SJSA1 (cell line): ENCODE data around the gene APBB2. TPM values are rescaled to one million over a fixed set of nuclear protein-coding genes. Genes with fewer than 3 reads are reported as not detected.

Experiments
- DNase-seq, 2 experiments: peaks; one replicate each; pipeline ENCODE4 v3.0.0-alpha.2; 2015 to 2020; ENCODE audit warnings: low spot score in 2 of 2, low read depth in 1 of 2
- H3K27ac ChIP-seq: fragments of 250-450 bp; sonication (Bioruptor Pico); 2 replicates; pipeline ENCODE4 v1.5.1; 2020; ENCODE audit warnings: mild to moderate bottlenecking, moderate library complexity
- H3K27me3 ChIP-seq: fragments of 250-450 bp; sonication (Bioruptor Pico); replicated peaks from 2 replicates; pipeline ENCODE4 v1.5.1; 2020; ENCODE audit warnings: mild to moderate bottlenecking, moderate library complexity
- H3K36me3 ChIP-seq: fragments of 250-450 bp; sonication (Bioruptor Pico); 2 replicates; pipeline ENCODE4 v1.5.1; 2020; ENCODE audit warnings: mild to moderate bottlenecking
- H3K4me1 ChIP-seq: fragments of 250-450 bp; sonication (Bioruptor Pico); replicated peaks from 2 replicates; pipeline ENCODE4 v1.6.1; 2021; ENCODE audit warnings: mild to moderate bottlenecking
- H3K4me3 ChIP-seq: fragments of 250-450 bp; sonication (Bioruptor Pico); 2 replicates; pipeline ENCODE4 v1.5.1; 2020; ENCODE audit warnings: mild to moderate bottlenecking
- H3K9me3 ChIP-seq: fragments of 250-450 bp; sonication (Bioruptor Pico); replicated peaks from 2 replicates; pipeline ENCODE4 v1.5.1; 2020; ENCODE audit warnings: mild to moderate bottlenecking
- total RNA-seq: library from RNA; depleted of rRNA; stranded (reverse); fragments of >200 nt; shearing (Covaris generic); gene quantifications from 2 replicates; pipeline ENCODE4 v1.2.3, GENCODE V29; 2014; rRNA removed

APBB2 gene
- total RNA-seq = 12.9 and 13.1 TPM in 2 replicates

GRCh38 chr4:41214136-41214824 lies at the start of gene APBB2:
TSS of gene APBB2 (minus strand) at chr4:41214542. CDS start at chr4:41033254, 181,288 bp downstream.
- Histone ChIP-seq H3K9me3 (no peaks in the 10 kb centered on the region), H3K4me1 (peaks cover 12% of the 10 kb centered on the region), H3K27ac (peak within 1 kb of the TSS; percentile 22; the same call in 1 of the 2 replicates), H3K4me3 (peak within 1 kb of the TSS; percentile 88), H3K27me3 (no peaks in the 10 kb centered on the region), H3K36me3 (no peaks in the 10 kb centered on the region)
- peak; percentile 76 to 90 for DNase-seq

DNA sequence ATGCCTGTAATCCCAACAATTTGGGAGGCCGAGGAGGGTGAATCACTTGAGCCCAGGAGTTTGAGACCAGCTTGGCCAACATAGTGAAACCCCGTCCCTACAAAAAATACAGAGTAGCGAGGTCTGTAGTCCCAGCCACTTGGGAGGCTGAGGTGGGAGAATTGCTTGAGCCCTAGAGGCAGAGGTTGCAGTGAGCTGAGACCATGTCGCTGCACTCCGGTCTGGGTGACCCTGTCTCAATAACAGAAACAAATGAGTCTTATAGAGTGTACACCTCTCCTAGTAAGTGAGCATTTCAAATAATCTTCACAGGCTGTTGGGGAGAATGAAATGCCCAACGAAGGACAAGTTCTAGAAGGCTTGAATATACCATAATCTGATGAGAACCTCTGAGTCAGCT lies 47.9 kb upstream of the APBB2 start:
- DNase-seq = no peak
- Histone ChIP-seq H3K27me3 (peaks cover 2% of the 10 kb centered on the region; the same call in 1 of the 2 replicates), H3K36me3 (no peaks in the 10 kb centered on the region)

GRCh38 chr4:41260116-41260733 lies 45.9 kb upstream of the APBB2 start:
- H3K36me3 ChIP-seq = no peaks in the 10 kb centered on the region
- no peaks in the 10 kb centered on the region for H3K9me3 ChIP-seq
- no peak for DNase-seq
- H3K4me3 ChIP-seq = no peak overlapping the region
- H3K27ac ChIP-seq = no peak overlapping the region
- peaks cover 19% of the 10 kb centered on the region for H3K27me3 ChIP-seq
- H3K4me1 ChIP-seq = peaks cover 10% of the 10 kb centered on the region

More for the DNA sequence above, 47.9 kb upstream of the APBB2 start:
- Histone ChIP-seq H3K4me3 (no peak overlapping the region), H3K4me1 (peaks cover 4% of the 10 kb centered on the region), H3K27ac (no peak overlapping the region), H3K9me3 (no peaks in the 10 kb centered on the region)

DNA sequence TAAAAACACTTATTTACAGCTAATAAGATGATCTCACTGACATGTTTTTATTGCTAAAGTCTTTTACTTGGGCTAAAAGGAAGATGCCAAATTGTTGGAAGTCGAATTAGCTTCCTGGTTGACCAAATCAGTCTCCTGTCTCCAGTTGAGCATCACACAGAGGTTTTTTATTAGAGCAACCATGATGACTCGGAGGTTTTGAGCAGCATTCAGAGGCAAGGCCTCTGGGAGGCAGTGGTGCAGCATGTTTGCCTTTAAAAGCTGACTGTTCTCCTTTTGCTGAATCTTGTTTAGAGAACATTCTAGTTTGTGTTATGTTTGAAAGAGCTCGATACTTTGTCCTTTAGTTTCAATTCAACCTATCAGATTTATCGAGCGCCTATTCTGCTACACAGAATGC lies 44.4 kb upstream of the APBB2 start:
- H3K4me3 ChIP-seq = no peak overlapping the region
- peaks cover 10% of the 10 kb centered on the region for H3K4me1 ChIP-seq
- H3K27me3 ChIP-seq = peaks cover 19% of the 10 kb centered on the region
- peak in 1 of 2 experiments; percentile 18 for DNase-seq
- no peak overlapping the region for H3K27ac ChIP-seq
- H3K36me3 ChIP-seq = no peaks in the 10 kb centered on the region
- no peaks in the 10 kb centered on the region for H3K9me3 ChIP-seq

- Histone ChIP-seq H3K27ac (no peak overlapping the region), H3K27me3 (peaks cover 19% of the 10 kb centered on the region), H3K4me3 (no peak overlapping the region), H3K9me3 (no peaks in the 10 kb centered on the region), H3K36me3 (no peaks in the 10 kb centered on the region), H3K4me1 (peaks cover 10% of the 10 kb centered on the region)
- no peak for DNase-seq
Measured at GRCh38 chr4:41257906-41258305, 43.6 kb upstream of the APBB2 start.

- Histone ChIP-seq H3K27ac (no peak overlapping the region), H3K27me3 (peaks cover 19% of the 10 kb centered on the region), H3K36me3 (no peaks in the 10 kb centered on the region), H3K4me3 (peak overlapping the region; percentile 40), H3K9me3 (no peaks in the 10 kb centered on the region), H3K4me1 (peaks cover 10% of the 10 kb centered on the region)
- DNase-seq = peak in 1 of 2 experiments; percentile 3
Measured at GRCh38 chr4:41257257-41257901, 43.0 kb upstream of the APBB2 start.

DNA sequence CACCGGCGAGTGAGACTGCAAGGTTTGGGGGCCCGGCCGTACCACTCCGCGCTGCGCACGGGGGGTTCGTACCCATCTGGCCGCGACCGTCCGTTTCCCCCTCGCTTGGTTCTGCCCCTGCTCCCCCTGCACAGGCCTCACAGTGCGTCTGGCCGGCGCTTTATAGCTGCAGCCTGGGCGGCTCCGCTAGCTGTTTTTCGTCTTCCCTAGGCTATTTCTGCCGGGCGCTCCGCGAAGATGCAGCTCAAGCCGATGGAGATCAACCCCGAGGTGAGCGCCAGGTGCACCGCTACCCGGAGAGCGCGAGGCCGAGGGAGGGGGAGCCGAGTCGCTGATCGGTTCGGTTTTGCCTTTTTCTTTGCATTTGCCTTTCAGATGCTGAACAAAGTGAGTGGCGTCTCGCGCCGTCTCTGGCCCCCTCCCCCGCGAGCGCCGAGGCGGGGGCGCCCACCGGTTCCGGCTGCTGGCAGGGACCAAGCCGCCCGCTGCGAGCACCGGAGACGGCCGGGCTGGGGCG lies 42.5 kb upstream of the APBB2 start, which contains the start of gene UCHL1:
TSS of gene UCHL1 (plus strand) at position 189 of the 517 bp plus-strand sequence. CDS start at position 238, 49 bp downstream.
- Histone ChIP-seq H3K27ac (no peak within 1 kb of the TSS), H3K36me3 (no peaks in the 10 kb centered on the region), H3K27me3 (peaks cover 19% of the 10 kb centered on the region), H3K9me3 (no peaks in the 10 kb centered on the region), H3K4me3 (peak within 1 kb of the TSS; percentile 40), H3K4me1 (peaks cover 10% of the 10 kb centered on the region)
- peak; percentile 6 to 41 for DNase-seq

DNA sequence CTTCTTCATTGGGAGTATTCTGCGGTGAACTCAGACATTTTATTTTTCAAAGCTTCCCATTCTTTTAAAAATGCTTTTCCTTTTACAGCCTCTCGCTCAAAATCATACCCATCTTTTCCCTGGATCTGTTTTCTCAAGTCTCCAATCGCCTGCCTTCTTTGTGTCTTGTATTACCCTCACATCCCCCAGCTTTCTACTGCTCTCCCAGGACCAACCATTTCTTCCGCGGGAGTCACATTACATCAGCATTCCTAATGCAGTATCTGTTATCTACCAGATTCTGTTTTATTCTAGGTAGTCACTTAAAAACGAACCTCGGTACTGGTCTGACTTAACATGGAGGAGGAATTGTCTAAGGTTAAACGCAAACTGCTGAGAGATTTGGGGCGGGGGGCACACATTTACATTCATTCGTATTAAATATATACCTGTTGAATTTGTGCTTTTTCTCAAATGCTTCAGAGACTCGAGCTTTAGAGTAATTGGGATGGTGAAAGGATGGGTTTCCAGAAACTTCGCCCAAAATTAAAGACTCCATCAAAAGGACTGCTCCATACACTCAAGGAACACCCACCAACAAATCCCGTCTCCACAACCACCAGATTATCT lies 41.9 kb upstream of the APBB2 start:
- no peak for DNase-seq
- Histone ChIP-seq H3K27me3 (peaks cover 19% of the 10 kb centered on the region), H3K4me3 (peak overlapping the region; percentile 40), H3K36me3 (no peaks in the 10 kb centered on the region), H3K9me3 (no peaks in the 10 kb centered on the region), H3K27ac (no peak overlapping the region), H3K4me1 (peaks cover 10% of the 10 kb centered on the region)

DNA sequence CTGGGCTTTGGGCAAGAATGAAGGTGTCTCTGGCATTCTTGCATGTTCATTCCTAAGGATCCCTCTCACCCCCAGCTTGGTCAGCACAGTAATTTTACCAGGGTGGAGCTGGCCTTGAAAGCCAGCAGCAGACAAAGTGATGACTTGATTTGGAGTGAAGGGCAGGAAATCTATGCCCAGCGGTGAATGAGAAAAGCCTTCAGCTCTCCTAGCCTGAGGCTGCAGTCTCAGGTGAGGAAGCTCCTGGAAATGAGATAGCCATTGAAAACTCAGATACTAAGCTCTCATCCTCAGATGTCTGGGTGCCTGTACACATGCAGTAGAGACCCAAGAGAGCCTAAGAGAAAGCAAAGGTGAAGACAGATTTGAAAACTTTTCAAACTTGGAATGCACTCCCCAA lies 31.6 kb upstream of the APBB2 start:
- Histone ChIP-seq H3K36me3 (no peaks in the 10 kb centered on the region), H3K9me3 (no peaks in the 10 kb centered on the region), H3K27ac (no peak overlapping the region), H3K4me1 (no peaks in the 10 kb centered on the region), H3K27me3 (no peaks in the 10 kb centered on the region; the same call in 1 of the 2 replicates), H3K4me3 (no peak overlapping the region)
- no peak for DNase-seq

- H3K4me3 ChIP-seq = no peak overlapping the region
- DNase-seq = no peak
- H3K36me3 ChIP-seq = no peaks in the 10 kb centered on the region
- H3K27ac ChIP-seq = no peak overlapping the region
- no peaks in the 10 kb centered on the region for H3K4me1 ChIP-seq
- H3K9me3 ChIP-seq = no peaks in the 10 kb centered on the region
- H3K27me3 ChIP-seq = no peaks in the 10 kb centered on the region
Measured at GRCh38 chr4:41241919-41242318, 27.6 kb upstream of the APBB2 start.

DNA sequence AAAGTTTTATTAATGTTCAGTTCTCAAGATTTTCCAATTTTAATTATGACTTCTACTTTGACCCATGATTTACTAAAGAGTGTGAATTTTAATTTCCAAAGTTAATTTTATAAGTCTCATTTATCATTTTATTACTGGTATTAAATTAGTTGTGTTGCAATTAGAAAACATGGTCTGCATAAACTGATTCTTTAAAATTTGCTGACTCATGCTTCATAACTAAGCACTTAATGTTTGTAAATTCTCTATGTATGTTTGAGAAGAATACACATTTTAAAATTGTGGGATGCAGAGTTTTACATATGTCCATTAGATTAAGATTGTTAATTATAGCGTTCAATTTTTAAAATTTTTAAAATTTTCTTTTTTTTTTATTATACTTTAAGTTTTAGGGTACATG lies 22.2 kb upstream of the APBB2 start:
- Histone ChIP-seq H3K27ac (no peak overlapping the region), H3K4me1 (no peaks in the 10 kb centered on the region), H3K27me3 (no peaks in the 10 kb centered on the region), H3K4me3 (no peak overlapping the region), H3K36me3 (no peaks in the 10 kb centered on the region), H3K9me3 (no peaks in the 10 kb centered on the region)
- DNase-seq = no peak

GRCh38 chr4:41236032-41236431 lies 21.7 kb upstream of the APBB2 start:
- no peaks in the 10 kb centered on the region for H3K27me3 ChIP-seq
- H3K27ac ChIP-seq = no peak overlapping the region
- no peaks in the 10 kb centered on the region for H3K36me3 ChIP-seq
- H3K9me3 ChIP-seq = no peaks in the 10 kb centered on the region
- H3K4me3 ChIP-seq = no peak overlapping the region
- H3K4me1 ChIP-seq = no peaks in the 10 kb centered on the region
- DNase-seq = no peak

- H3K27ac ChIP-seq = no peak overlapping the region
- no peak for DNase-seq
- H3K4me1 ChIP-seq = no peaks in the 10 kb centered on the region
- no peaks in the 10 kb centered on the region for H3K9me3 ChIP-seq
- H3K27me3 ChIP-seq = no peaks in the 10 kb centered on the region
- no peaks in the 10 kb centered on the region for H3K36me3 ChIP-seq
- H3K4me3 ChIP-seq = no peak overlapping the region
Measured at GRCh38 chr4:41232856-41233255, 18.5 kb upstream of the APBB2 start.
